Body of pancreas (tissue), 4 donors: ENCODE results near the gene DCAKD. TPM values are rescaled to one million over a fixed set of nuclear protein-coding genes. Genes with fewer than 3 reads are reported as not detected.

Experiments used
- ATAC-seq: fragments of 150-250 bp; one replicate; pipeline ENCODE4 v1.9.1; 2016
- DNase-seq, 4 donors: peaks; one replicate each; pipeline ENCODE4 v3.0.0-alpha.2; 2019
- H3K27ac ChIP-seq, 4 donors: fragments of 200-600 bp; sonication (generic); 1 replicate in 3 of 4; 2 replicates in 1 of 4; pipeline versions ENCODE4 v1.5.1 to v1.6.1; 2016 to 2019; ENCODE audit warnings: mild to moderate bottlenecking in 1 of 4, mixed read lengths in 1 of 4, moderate library complexity in 1 of 4
- H3K27me3 ChIP-seq, 2 donors: fragments of 200-600 bp; sonication (generic); one replicate each; pipeline ENCODE4 v1.6.0; 2016; ENCODE audit warnings: mild to moderate bottlenecking in 1 of 2
- H3K36me3 ChIP-seq, 2 donors: fragments of 200-600 bp; sonication (generic); replicated peaks in 1 of 2; 2 replicates each; pipeline ENCODE4 v1.5.1; 2016; ENCODE audit warnings: low read depth in 2 of 2; ENCODE audit not compliant: insufficient read depth in 1 of 2
- H3K4me1 ChIP-seq: fragments of 200-600 bp; sonication (generic); one replicate; pipeline ENCODE4 v1.6.0; 2016
- H3K4me3 ChIP-seq, 2 donors: fragments of 200-600 bp; sonication (generic); 1 replicate in 1 of 2; 2 replicates in 1 of 2; pipeline ENCODE4 v1.5.1; 2016 to 2019
- H3K9me3 ChIP-seq, 3 donors: fragments of 200-600 bp; sonication (generic); 1 replicate in 2 of 3; 2 replicates in 1 of 3; pipeline ENCODE4 v1.5.1; 2016
- POLR2A ChIP-seq, 3 donors: fragments of 450-650 bp; IDR thresholded peaks; one replicate each; pipeline ENCODE4 v1.6.1; 2016; ENCODE audit warnings: antibody characterized with exemption in 3 of 3, mild to moderate bottlenecking in 2 of 3
- WGBS, 2 donors: methylation state at CpG; one replicate each; pipeline ENCODE4 v1.1.5; 2017; 5-methylcytosine and 5-hydroxymethylcytosine counted together
- intact Hi-C: fragments of 100-400 bp; cut with DNase I; formaldehyde crosslinking; loops from one replicate; pipeline ENCODE4 v1.15.1; 2023
- total RNA-seq, 2 donors: library from RNA; depleted of rRNA; stranded (reverse); fragments of >200 nt; gene quantifications; one replicate each; pipeline ENCODE4 v1.1.0, GENCODE V29; 2016
- TF ChIP-seq, protein P1 (sequence below), 7 experiments: fragments of 450-650 bp in 4 of 7; fragments of 200-600 bp in 3 of 7; sonication (generic) in 3 of 7; IDR thresholded peaks; one replicate each; pipeline ENCODE4 v1.5.1; 2016 to 2019; ENCODE audit warnings: antibody characterized with exemption in 7 of 7

Gene DCAKD
- total RNA-seq, 2 donors from 2014 or later, result 19.8 to 20.8 TPM

DNA sequence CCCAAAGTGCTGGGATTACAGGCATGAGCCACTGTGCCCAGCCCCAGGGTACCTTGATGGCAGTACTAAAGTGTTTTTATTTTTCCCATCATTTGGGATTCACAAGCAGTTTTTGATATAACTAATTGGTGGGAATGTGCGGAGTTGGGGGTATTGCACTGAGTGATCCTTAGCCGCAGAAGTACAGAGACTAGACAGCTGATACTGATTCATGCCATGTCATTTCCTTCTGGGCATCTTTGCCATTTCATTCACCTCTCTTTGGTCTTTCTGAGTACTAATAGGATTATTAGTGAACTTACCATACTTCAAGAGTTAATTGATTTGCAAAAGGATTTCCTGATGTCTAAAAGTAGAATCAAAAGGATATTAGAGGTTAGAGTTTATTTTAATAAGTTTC, 19.4 kb upstream of the DCAKD start:
- peaks cover 6% of the 10 kb centered on the region for H3K4me1 ChIP-seq
- intact Hi-C loops, result no loop called here
- no peak for ATAC-seq
- WGBS, 2 donors, result 93 to 94% methylated on average over 2 of the region's 2 CpGs
- TF ChIP-seq, protein P1, sequence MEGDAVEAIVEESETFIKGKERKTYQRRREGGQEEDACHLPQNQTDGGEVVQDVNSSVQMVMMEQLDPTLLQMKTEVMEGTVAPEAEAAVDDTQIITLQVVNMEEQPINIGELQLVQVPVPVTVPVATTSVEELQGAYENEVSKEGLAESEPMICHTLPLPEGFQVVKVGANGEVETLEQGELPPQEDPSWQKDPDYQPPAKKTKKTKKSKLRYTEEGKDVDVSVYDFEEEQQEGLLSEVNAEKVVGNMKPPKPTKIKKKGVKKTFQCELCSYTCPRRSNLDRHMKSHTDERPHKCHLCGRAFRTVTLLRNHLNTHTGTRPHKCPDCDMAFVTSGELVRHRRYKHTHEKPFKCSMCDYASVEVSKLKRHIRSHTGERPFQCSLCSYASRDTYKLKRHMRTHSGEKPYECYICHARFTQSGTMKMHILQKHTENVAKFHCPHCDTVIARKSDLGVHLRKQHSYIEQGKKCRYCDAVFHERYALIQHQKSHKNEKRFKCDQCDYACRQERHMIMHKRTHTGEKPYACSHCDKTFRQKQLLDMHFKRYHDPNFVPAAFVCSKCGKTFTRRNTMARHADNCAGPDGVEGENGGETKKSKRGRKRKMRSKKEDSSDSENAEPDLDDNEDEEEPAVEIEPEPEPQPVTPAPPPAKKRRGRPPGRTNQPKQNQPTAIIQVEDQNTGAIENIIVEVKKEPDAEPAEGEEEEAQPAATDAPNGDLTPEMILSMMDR (IDR thresholded peaks at IDR 0.05), result no peak
- TF ChIP-seq POLR2A (IDR thresholded peaks at IDR 0.05), result no peak
- no peak for DNase-seq
- no peaks in the 10 kb centered on the region for H3K36me3 ChIP-seq
- H3K4me3 ChIP-seq, result no peak overlapping the region
- H3K27me3 ChIP-seq, result no peaks in the 10 kb centered on the region
- no peak overlapping the region for H3K27ac ChIP-seq
- no peaks in the 10 kb centered on the region for H3K9me3 ChIP-seq

DNA sequence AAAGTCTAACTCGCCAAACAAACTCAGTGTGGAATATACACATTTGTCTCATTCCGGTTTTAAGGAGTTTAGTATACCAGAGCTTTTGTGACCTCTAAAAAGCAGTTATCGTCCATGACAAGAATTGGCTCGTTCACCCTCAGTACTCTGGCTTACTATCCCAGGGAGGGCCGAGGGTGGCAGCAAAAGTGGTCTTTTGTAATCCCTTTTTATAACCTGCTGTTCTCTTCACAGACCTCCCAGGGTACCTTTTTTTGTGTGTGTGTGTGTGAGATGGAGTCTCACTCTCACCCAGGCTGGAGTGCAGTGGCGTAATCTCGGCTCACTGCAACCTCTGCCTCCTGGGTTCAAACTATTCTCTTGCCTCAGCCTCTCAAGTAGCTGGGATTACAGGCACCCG, 18.6 kb upstream of the DCAKD start:
- DNase-seq (no peak), ATAC-seq (no peak)
- Histone ChIP-seq H3K36me3 (no peaks in the 10 kb centered on the region), H3K27ac (no peak overlapping the region), H3K4me1 (peaks cover 8% of the 10 kb centered on the region), H3K9me3 (no peaks in the 10 kb centered on the region), H3K4me3 (no peak overlapping the region), H3K27me3 (no peaks in the 10 kb centered on the region)
- intact Hi-C loops, result no loop called here
- 81 to 88% methylated on average over 8 of the region's 8 CpGs for WGBS, 2 donors
- TF ChIP-seq POLR2A (IDR thresholded peaks at IDR 0.05), result no peak
- TF ChIP-seq, protein P1 (IDR thresholded peaks at IDR 0.05), result no peak

DNA sequence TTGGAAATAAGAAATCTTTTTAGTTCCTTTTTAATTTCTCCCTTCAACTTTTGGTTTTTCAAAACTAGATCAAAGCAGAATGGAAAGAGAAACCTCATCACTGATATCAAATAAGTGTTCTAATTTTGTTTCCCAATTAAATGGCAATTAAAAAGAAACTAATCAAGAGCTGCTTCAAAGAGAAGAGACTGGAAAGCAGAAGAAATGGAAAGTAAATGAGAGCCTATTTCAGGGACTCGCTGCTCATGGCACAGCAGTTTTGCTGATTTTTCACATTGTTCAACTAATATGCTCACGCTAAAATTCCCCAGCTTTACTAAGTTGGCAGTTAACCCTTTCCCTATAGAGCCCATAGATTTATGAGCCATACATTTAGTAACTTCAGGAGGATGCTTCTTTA, 16.2 kb upstream of the DCAKD start:
- WGBS, 2 donors, result 84 to 89% methylated on average over 2 of the region's 2 CpGs
- no peak for TF ChIP-seq POLR2A (IDR thresholded peaks at IDR 0.05)
- TF ChIP-seq, protein P1 (IDR thresholded peaks at IDR 0.05), result no peak
- Histone ChIP-seq H3K4me1 (peaks cover 24% of the 10 kb centered on the region), H3K4me3 (no peak overlapping the region), H3K9me3 (no peaks in the 10 kb centered on the region), H3K27me3 (no peaks in the 10 kb centered on the region), H3K27ac (peak overlapping the region in 1 of 4 donors; percentile 3), H3K36me3 (no peaks in the 10 kb centered on the region)
- DNase-seq (no peak), ATAC-seq (no peak)
- intact Hi-C loops, result no loop called here

DNA sequence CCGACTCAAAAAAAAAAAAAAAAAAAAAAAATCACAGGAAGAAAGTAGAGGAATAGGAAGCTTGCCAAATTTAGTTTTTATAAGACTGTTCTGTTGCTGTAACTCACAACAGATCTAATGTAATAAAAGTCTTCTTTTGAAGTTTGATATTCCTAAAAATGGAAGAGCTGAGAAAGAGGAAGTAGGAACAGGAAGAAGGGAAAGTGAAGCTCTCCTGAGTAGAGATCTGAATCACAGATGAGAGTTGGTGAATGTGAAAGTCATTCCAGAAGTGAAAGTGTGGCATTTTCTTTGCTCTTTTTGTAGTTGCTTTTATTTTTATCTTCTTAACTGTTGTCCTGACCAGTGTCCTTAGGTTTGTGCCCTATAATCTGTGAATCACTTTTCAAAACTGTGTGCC, 11.8 kb upstream of the DCAKD start:
- no peaks in the 10 kb centered on the region for H3K9me3 ChIP-seq
- TF ChIP-seq, protein P1 (IDR thresholded peaks at IDR 0.05), result no peak
- TF ChIP-seq POLR2A (IDR thresholded peaks at IDR 0.05), result no peak
- H3K27ac ChIP-seq, result no peak overlapping the region
- intact Hi-C loops, result no loop called here
- ATAC-seq, result no peak
- H3K4me3 ChIP-seq, result no peak overlapping the region
- 63 to 82% methylated on average over 1 of the region's 1 CpG for WGBS, 2 donors
- DNase-seq, result no peak
- no peaks in the 10 kb centered on the region for H3K27me3 ChIP-seq
- peaks cover 47% of the 10 kb centered on the region for H3K4me1 ChIP-seq
- no peaks in the 10 kb centered on the region for H3K36me3 ChIP-seq

- H3K4me3 ChIP-seq, result peak overlapping the region in 1 of 2 donors; percentile 89
- TF ChIP-seq, protein P1 (IDR thresholded peaks at IDR 0.05), result no peak
- no peak for TF ChIP-seq POLR2A (IDR thresholded peaks at IDR 0.05)
- no peaks in the 10 kb centered on the region for H3K36me3 ChIP-seq
- no peak for ATAC-seq
- DNase-seq, result no peak
- peaks cover 47% of the 10 kb centered on the region for H3K4me1 ChIP-seq
- H3K27ac ChIP-seq, result peak overlapping the region; percentile 56 to 88 (median 72)
- H3K9me3 ChIP-seq, result no peaks in the 10 kb centered on the region
- H3K27me3 ChIP-seq, result no peaks in the 10 kb centered on the region
- intact Hi-C loops, result no loop called here
- WGBS, 2 donors, result 5 to 11% methylated on average over 15 of the region's 15 CpGs
Observed at GRCh38 chr17:45061606-45062205, 10.3 kb upstream of the DCAKD start.
